GM21423 (cell line): ENCODE data around the gene HAUS2.
"Not testable (repeated sequence)": the region's sequence is repeated elsewhere in the genome, so short reads cannot be mapped to it uniquely, and the experiment has no call there.

Source experiments
- ATAC-seq: cut with Tn5 transposase; IDR thresholded peaks from one replicate; pipeline ENCODE4 v1.9.1; 2021; ENCODE audit warnings: mild to moderate bottlenecking, moderate library complexity; ENCODE audit not compliant: unreplicated experiment

The HAUS2 gene

GRCh38 chr15:42548249-42549031 lies at the start of gene HAUS2, which contains the start of gene LRRC57:
Gene HAUS2 (plus strand): TSS chr15:42548838. CDS start chr15:42548873, 35 bp downstream.
Gene LRRC57 (minus strand): TSS chr15:42548793. CDS start chr15:42548434, 359 bp downstream.
- peak; percentile 84 for ATAC-seq

GRCh38 chr15:42499858-42500609 lies 48.6 kb upstream of the HAUS2 start:
- ATAC-seq, result no peak

- ATAC-seq, result no peak
These were observed 46.2 kb upstream of the HAUS2 start for GRCh38 chr15:42502477-42502876.

- no peak for ATAC-seq
These were observed 44.8 kb upstream of the HAUS2 start for GRCh38 chr15:42503825-42504224.

GRCh38 chr15:42504631-42505030 lies 44.0 kb upstream of the HAUS2 start:
- ATAC-seq, result no peak

GRCh38 chr15:42507514-42507913 lies 41.1 kb upstream of the HAUS2 start:
- ATAC-seq, result no peak

- ATAC-seq, result no peak
These were observed 40.4 kb upstream of the HAUS2 start for GRCh38 chr15:42508263-42508690.

GRCh38 chr15:42510258-42511006 lies 38.2 kb upstream of the HAUS2 start:
- ATAC-seq, result no peak

- ATAC-seq, result no peak
These were observed 37.6 kb upstream of the HAUS2 start for GRCh38 chr15:42511007-42511391.

GRCh38 chr15:42523331-42523730 lies 25.3 kb upstream of the HAUS2 start:
- no peak for ATAC-seq

GRCh38 chr15:42528970-42529369 lies 19.7 kb upstream of the HAUS2 start:
- ATAC-seq, result no peak

- ATAC-seq, result no peak
These were observed 15.4 kb upstream of the HAUS2 start for GRCh38 chr15:42533246-42533645.

- ATAC-seq, result no peak
These were observed 3.6 kb upstream of the HAUS2 start for GRCh38 chr15:42544853-42545629.

GRCh38 chr15:42547918-42548248 lies 755 bp upstream of the HAUS2 start:
- peak; percentile 8 for ATAC-seq

- no peak for ATAC-seq
These were observed 424 bp downstream of the HAUS2 start for GRCh38 chr15:42549032-42549491.

- no peak for ATAC-seq
These were observed 1.2 kb downstream of the HAUS2 start for GRCh38 chr15:42549741-42550392.

GRCh38 chr15:42553554-42553953 lies 4.9 kb downstream of the HAUS2 start:
- no peak for ATAC-seq

- not testable (repeated sequence) for ATAC-seq
These were observed 8.0 kb downstream of the HAUS2 start for GRCh38 chr15:42556550-42557207.

- no peak for ATAC-seq
These were observed 10.1 kb downstream of the HAUS2 start for GRCh38 chr15:42558739-42559138.
